GM21825 (cell line): ENCODE measurements around the gene GPR158.
"Not testable (repeated sequence)": the region's sequence is repeated elsewhere in the genome, so short reads cannot be mapped to it uniquely, and the experiment has no call there.

ENCODE experiments used
- ATAC-seq: cut with Tn5 transposase; IDR thresholded peaks from one replicate; pipeline ENCODE4 v1.9.1; 2021; ENCODE audit warnings: mild to moderate bottlenecking, moderate library complexity; ENCODE audit not compliant: unreplicated experiment

GPR158 gene

DNA sequence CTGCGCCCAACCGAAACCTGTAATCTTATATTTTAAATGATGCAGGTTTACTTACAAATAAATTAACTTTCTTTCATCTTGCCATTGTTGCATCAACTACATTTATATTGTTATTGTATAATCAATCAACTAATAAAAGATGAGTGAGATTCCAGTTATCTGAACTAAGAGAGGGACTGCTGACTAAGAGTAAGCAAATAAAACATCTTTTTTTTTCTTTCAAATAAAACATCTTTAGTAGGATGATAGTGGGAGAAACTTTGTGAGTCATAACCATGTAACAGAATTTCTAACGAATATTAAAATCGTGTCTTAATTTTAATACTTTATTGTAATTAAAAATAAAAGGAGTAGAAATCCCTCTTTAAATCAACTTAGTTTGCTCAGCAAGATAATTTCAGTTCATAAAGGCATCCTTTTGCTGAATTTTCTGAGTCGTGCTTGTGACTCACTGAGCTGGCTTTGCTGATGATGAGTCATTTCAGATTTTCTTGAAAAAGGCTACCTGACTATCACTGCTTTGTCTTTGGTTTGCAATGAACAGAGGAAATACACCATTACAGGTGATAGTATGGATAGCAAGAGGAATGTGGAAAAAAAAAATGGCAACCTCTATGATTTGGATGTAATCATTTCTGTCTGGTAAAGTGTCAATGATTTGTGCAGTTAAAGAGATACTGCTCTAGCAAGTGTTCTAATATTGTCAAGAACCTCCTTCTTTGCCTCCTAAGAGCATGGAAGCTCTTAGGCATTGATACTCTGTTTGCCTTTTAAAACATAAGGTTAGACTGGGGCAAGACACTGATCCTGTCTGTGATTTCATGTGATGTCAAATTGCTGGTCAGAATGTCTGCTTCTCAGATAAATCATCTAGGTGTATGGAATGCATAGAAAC lies 119.5 kb downstream of the GPR158 start:
- no peak for ATAC-seq

DNA sequence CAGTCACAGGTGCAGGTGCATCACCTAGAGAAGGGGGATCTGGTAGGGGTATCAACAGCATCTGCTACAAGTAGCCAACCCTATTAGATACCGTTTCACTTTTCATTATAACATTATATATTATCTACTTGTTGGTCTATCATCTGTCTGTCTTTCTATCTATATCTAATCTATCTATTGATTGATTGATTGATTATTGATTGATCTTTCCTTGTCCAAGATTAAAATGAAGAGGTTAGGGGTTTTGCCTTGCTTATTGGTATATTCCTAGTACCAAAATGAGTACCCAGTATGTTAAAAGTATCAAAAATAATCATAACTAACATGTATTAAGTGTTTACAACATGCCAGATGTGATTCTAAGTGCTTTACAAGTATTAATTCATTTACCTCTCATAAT lies 121.5 kb downstream of the GPR158 start:
- ATAC-seq = no peak

DNA sequence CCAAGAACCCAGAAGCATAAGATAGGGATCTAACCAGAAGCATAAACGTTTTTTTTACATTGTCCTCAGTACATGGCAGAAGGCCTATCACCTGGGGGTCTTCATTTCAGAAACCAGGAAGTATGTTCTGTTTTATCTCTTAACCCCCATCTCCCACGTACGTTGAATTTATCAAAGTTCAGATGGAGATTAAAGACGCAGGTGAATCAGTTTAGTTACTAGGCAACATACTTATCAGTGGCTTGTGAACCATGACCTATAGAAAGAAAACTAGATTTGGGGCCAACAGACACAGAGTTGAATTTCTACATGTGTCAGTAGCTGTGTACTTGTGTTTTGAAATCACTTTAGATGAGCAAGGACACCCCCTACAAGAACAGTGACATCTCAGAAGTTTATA lies 122.7 kb downstream of the GPR158 start:
- ATAC-seq = no peak

- no peak for ATAC-seq
Observed at GRCh38 chr10:25300073-25300472, 125.3 kb downstream of the GPR158 start.

- no peak for ATAC-seq
Observed at GRCh38 chr10:25304606-25305005, 129.8 kb downstream of the GPR158 start.

- no peak for ATAC-seq
Observed at GRCh38 chr10:25306386-25306785, 131.6 kb downstream of the GPR158 start.

- no peak for ATAC-seq
Observed at GRCh38 chr10:25308278-25308677, 133.5 kb downstream of the GPR158 start.

- not testable (repeated sequence) for ATAC-seq
Observed at GRCh38 chr10:25317596-25318211, 142.9 kb downstream of the GPR158 start.

DNA sequence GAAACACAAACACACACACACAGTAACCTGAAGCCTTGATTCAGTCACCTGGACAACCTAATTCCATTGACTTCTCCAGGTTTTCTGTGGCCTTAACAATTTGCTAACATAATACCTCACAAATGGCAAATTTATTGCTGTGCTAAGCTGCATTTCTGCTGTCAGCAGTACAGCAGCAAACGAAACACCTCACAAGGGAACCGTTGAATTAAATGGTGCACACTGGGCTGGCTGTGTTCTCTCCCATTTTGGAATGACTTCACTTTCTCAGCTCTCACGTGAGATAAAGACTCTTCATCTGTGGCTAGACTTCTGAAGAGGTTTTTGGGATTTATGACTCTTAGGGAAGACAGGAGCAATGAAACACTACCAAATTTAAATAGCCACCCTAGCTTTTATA lies 152.5 kb downstream of the GPR158 start:
- ATAC-seq = no peak

GRCh38 chr10:25328361-25328760 lies 153.6 kb downstream of the GPR158 start:
- no peak for ATAC-seq

DNA sequence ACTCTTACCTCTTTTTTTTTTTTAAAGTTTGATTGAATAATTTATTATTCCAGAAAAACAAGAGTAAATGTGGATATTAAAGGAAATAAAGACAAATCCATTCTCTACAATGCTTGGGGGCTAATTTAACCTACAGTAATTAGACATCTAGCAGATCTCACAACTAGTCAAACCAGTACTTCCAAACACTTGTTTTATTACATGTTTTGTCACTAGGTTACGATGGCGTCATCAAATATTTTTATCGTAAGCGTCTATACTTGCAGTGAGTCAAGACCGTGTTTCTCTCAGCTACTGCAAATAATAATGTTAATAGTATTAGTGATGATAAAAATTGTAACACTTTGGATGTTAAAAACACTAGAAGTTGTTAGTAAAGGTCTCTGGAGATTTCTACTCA lies 154.8 kb downstream of the GPR158 start:
- ATAC-seq = not testable (repeated sequence)

DNA sequence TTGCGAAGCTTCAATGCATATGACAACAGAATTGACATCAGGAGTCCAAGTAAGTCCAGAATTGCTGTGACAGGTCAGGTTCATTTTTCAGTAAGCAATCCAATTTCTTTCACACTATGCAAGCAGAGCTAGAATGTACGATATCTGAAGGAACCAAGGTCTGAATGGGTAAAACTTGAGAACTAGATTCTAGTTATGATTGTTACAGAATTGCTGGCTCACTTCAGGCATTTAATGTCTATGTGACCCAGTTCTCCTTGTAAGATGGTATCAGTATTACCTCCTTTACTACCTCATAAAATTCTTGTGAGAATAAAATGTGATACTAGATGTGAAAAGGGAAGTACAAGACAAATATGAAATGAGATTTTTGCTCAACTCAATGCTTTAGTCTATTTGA lies 159.6 kb downstream of the GPR158 start:
- ATAC-seq = no peak

DNA sequence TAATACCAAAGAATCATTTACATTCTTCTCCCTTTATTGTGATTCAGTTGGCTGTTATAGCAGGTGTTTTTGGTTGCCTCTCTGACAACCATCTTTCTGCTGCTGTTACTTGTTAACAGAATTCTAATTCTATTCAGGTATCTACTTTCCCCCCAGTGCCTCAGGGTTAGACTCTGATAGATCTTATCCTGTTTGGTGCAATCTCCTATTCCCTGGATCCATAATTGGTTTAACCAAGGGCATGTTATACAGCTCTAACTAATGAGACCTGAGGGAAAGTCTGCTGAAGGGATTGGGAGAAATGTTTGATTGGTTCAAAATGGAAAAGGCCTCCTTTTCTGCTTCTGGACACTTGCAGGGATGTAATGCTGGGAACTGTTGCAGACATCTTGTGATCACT lies 161.5 kb downstream of the GPR158 start:
- ATAC-seq = no peak

DNA sequence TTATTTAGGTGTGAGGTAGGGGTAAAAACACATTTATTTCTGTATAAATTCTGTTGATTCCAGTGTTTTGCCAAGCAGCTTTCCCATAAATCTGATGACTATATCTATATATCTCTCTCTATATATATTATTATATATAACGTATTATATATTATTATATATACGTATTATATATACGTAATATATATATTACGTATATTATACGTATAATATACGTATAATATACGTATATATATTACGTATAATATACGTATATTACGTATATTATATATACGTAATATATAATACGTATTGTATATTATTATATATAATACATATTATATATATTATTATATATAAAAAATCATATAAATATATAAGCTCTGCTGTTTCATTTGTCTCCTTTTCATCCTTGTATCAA lies 163.5 kb downstream of the GPR158 start:
- ATAC-seq = no peak

DNA sequence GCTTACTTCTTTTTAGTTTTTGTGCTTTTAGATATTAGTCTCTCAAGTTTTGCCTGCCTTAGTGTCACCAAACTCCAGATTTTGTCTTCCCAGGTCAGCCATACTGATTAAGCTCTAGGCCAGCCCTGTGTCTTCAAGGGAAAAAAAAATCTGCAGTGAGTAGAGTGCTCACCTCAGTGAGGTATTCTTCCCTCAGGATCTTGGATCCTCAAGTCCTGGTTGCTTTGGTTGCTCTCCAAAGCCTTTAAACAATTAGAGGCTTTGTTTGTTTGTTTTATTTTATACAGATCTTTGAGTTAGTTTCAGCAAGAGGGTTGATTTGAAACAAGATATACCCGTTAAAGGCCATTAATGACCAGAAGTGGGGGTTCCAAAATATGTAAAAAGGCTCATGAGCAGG lies 165.2 kb downstream of the GPR158 start:
- no peak for ATAC-seq

GRCh38 chr10:25349520-25349919 lies 174.7 kb downstream of the GPR158 start:
- no peak for ATAC-seq

DNA sequence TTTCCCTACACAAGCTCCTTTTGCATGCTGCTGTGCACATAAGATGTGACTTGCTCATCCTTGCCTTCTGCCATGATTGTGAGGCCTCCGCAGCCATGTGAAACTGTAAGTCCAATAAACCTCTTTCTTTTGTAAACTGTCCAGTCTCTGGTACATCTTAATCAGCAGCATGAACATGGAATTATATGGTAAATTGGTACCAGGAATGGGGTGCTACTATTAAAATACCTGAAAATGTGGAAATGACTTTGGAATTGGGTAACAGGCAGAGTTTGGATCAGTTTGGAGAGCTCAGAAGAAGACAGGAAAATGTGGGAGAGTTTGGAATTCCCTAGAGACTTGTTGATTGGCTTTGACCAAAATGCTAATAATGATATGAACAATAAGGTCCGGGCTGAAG lies 181.8 kb downstream of the GPR158 start:
- ATAC-seq = no peak

DNA sequence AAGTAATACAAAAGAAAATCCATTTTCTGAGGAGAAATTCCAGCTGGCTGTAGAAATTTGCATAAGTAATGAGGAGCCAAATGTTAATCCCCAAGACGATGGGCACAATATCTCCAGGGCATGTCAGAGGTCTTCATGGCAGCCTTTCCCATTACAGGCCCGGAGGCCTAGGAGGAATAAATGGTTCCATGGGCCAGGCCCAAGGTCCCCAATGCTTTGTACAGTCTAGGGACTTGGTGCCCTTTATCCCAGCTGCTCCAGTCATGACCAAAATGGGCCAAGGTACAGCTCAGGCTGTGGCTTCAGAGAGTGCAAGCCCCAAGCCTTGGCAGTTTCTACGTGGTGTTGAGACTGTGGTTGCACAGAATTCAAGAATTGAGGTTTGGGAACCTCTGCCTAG lies 182.5 kb downstream of the GPR158 start:
- no peak for ATAC-seq

DNA sequence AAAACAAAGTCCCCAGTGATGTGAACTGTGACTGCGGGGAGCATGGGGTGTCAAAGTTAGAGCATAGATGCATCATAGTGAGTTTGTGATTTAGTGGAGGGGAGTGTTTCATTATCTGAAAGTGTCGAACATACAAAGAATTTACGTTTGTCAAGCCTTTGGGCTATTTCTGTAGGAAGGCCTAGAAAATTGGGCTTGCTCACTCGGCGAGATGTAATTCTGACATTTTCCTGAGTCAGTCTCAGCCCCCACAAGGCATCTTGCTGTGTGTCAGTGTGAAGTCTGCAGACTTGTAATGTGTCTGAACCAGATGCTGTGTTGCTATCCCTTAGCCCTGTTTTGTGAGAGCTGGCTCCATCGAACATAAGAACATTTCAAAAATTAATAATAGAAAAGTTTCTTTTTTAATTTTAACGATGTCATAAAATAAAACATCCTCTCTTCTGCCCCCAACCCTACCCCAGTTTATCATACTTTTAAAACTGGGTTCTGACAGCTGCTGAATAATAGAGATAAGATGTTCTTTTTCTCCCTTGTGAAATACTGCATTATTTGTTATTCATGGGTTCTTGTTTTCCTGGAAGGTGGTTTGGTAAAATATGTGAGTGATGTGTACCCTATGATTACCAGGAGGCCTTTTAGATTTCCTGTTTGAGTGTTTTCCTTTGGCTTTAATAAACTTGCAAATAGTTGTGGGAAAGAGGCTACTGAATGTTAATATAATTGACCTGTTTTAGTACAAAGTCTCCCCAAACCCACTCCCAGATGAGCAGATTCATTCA lies 207.4 kb downstream of the GPR158 start:
- no peak for ATAC-seq

DNA sequence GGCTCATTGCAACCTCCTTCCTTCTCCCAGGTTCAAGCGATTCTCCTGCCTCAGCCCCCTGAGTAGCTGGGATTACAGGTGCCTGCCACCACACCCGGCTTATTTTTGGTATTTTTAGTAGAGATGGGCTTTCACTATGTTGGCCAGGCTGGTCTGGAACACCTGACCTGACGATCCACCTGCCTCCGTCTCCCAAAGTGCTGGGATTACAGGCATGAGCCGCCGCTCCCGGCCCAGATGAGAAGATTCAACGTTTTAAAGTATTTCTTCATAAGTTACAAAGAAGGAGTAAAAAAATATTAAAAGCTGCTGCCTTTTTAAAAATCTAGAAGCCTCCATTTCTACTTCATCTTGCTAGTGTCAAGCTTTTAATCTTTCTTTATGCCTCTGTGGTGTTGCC lies 208.1 kb downstream of the GPR158 start:
- ATAC-seq = not testable (repeated sequence)

- ATAC-seq = no peak
Observed at GRCh38 chr10:25383686-25384085, 208.9 kb downstream of the GPR158 start.

DNA sequence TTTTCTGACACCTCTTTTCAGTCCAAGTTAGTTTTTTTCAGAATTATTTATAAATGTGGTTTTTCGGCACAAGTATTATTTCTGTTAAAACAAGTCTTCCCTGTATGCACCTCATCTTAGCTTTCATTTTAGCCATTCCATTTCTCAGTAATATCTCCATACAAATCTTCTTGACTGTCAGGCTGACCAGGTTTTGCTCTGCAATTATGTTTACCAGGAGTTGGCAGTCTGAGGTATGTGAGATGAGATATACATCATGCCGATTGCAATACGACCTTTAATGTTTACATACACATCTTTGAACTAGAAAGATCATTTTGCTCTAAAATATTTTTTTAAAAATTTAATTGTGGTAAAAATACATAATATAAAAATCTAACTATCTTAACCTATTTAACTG lies 209.8 kb downstream of the GPR158 start:
- ATAC-seq = no peak
